WTC11 (cell line): ENCODE data around the gene MED22. TPM values are rescaled to one million over a fixed set of nuclear protein-coding genes. Genes with fewer than 3 reads are reported as not detected.

Experiments
- AR ChIP-seq: fragments of 250-450 bp; sonication (Bioruptor Pico); IDR thresholded peaks from 2 replicates; pipeline ENCODE4 v1.9.0; 2021; ENCODE audit warnings: mild to moderate bottlenecking
- ATF3 ChIP-seq: sonication (generic); formaldehyde crosslinking; conservative IDR thresholded peaks from 2 replicates; pipeline ENCODE4 v1.8.1; 2022; ENCODE audit warnings: mild to moderate bottlenecking, missing genetic modification reagents
- CBFB ChIP-seq: sonication (generic); formaldehyde crosslinking; IDR thresholded peaks from 2 replicates; pipeline ENCODE4 v1.8.1; 2022; ENCODE audit warnings: mild to moderate bottlenecking, low read depth, missing genetic modification reagents
- CDX4 ChIP-seq: fragments of 250-450 bp; sonication (Bioruptor Pico); IDR thresholded peaks from 2 replicates; pipeline ENCODE4 v1.9.0; 2021; ENCODE audit warnings: moderate library complexity, mild to moderate bottlenecking, inconsistent platforms, borderline replicate concordance
- E2F1 ChIP-seq: sonication (generic); formaldehyde crosslinking; IDR thresholded peaks from 2 replicates; pipeline ENCODE4 v1.8.0; 2022; ENCODE audit warnings: mild to moderate bottlenecking, missing genetic modification reagents
- EMX1 ChIP-seq: fragments of 250-450 bp; sonication (Bioruptor Pico); IDR thresholded peaks from 2 replicates; pipeline ENCODE4 v1.8.0; 2021; ENCODE audit warnings: mild to moderate bottlenecking
- ESRRA ChIP-seq: sonication (generic); formaldehyde crosslinking; IDR thresholded peaks from 2 replicates; pipeline ENCODE4 v1.8.1; 2022; ENCODE audit warnings: mild to moderate bottlenecking, missing genetic modification reagents, borderline replicate concordance
- FOXK1 ChIP-seq: sonication (generic); formaldehyde crosslinking; IDR thresholded peaks from 2 replicates; pipeline ENCODE4 v1.8.0; 2022; ENCODE audit warnings: mild to moderate bottlenecking, moderate library complexity, missing genetic modification reagents
- GABPB1 ChIP-seq: sonication (generic); formaldehyde crosslinking; IDR thresholded peaks from 2 replicates; pipeline ENCODE4 v1.8.1; 2023; ENCODE audit warnings: mild to moderate bottlenecking, missing genetic modification reagents
- HMGXB4 ChIP-seq: sonication (generic); formaldehyde crosslinking; IDR thresholded peaks from 2 replicates; pipeline ENCODE4 v1.8.1; 2023; ENCODE audit warnings: mild to moderate bottlenecking, moderate library complexity, missing genetic modification reagents
- IRF2 ChIP-seq: sonication (generic); formaldehyde crosslinking; IDR thresholded peaks from 2 replicates; pipeline ENCODE4 v1.8.0; 2022; ENCODE audit warnings: low read depth, missing genetic modification reagents, borderline replicate concordance
- KAT7 ChIP-seq: sonication (generic); formaldehyde crosslinking; IDR thresholded peaks from 2 replicates; pipeline ENCODE4 v1.8.1; 2023; ENCODE audit warnings: missing genetic modification reagents, mild to moderate bottlenecking, borderline replicate concordance
- MLX ChIP-seq: sonication (generic); formaldehyde crosslinking; IDR thresholded peaks from 2 replicates; pipeline ENCODE4 v1.8.1; 2023; ENCODE audit warnings: mild to moderate bottlenecking, missing genetic modification reagents, moderate library complexity
- NR3C1 ChIP-seq: sonication (generic); formaldehyde crosslinking; conservative IDR thresholded peaks from 2 replicates; pipeline ENCODE4 v1.8.1; 2023; ENCODE audit warnings: low read depth, mild to moderate bottlenecking, missing genetic modification reagents
- STAT6 ChIP-seq: sonication (generic); formaldehyde crosslinking; conservative IDR thresholded peaks from 2 replicates; pipeline ENCODE4 v1.8.1; 2023; ENCODE audit warnings: mild to moderate bottlenecking, low read depth, missing genetic modification reagents, moderate library complexity
- TCF7 ChIP-seq: sonication (generic); formaldehyde crosslinking; IDR thresholded peaks from 2 replicates; pipeline ENCODE4 v1.8.0; 2022; ENCODE audit warnings: mild to moderate bottlenecking, low read depth, missing genetic modification reagents, moderate library complexity
- USF1 ChIP-seq: sonication (generic); formaldehyde crosslinking; IDR thresholded peaks from 2 replicates; pipeline ENCODE4 v1.8.0; 2022; ENCODE audit warnings: mild to moderate bottlenecking, missing genetic modification reagents
- ZBTB43 ChIP-seq: sonication (generic); formaldehyde crosslinking; IDR thresholded peaks from 2 replicates; pipeline ENCODE4 v1.8.1; 2023; ENCODE audit warnings: mild to moderate bottlenecking, missing genetic modification reagents
- ZNF396 ChIP-seq: fragments of 250-450 bp; sonication (Bioruptor Pico); IDR thresholded peaks from 2 replicates; pipeline ENCODE4 v1.8.0; 2021; ENCODE audit warnings: mild to moderate bottlenecking, moderate library complexity, borderline replicate concordance
- ZNF423 ChIP-seq: fragments of 250-450 bp; sonication (Bioruptor Pico); IDR thresholded peaks from 2 replicates; pipeline ENCODE4 v2.1.2; 2022; ENCODE audit warnings: mild to moderate bottlenecking, moderate library complexity
- ZNF512 ChIP-seq: sonication (generic); formaldehyde crosslinking; IDR thresholded peaks from 2 replicates; pipeline ENCODE4 v1.8.1; 2022; ENCODE audit warnings: missing genetic modification reagents, borderline replicate concordance
- total RNA-seq: library from RNA; stranded (reverse); gene quantifications from 3 replicates; pipeline ENCODE4 v1.2.3, GENCODE V29; 2021

MED22 gene
- total RNA-seq, 1 experiment from 2014 or later = 59.5 TPM

GRCh38 chr9:133335924-133336811 is 11.8 kb downstream of the MED22 start, which contains the start of gene SURF6 (continued):
- TF ChIP-seq ZBTB43 (CRISPR knock-in tag) = peak; percentile 98
- TF ChIP-seq IRF2 = no peak
- TF ChIP-seq AR (CRISPR knock-in tag) = no peak
- no peak for TF ChIP-seq E2F1
- TF ChIP-seq TCF7 = peak; percentile 20; the same call in 1 of the 2 replicates
- TF ChIP-seq ZNF396 (CRISPR knock-in tag) = no peak
- no peak for TF ChIP-seq ZNF512 (CRISPR knock-in tag)
- TF ChIP-seq EMX1 = peak; percentile 41; the same call in 1 of the 2 replicates
- TF ChIP-seq MLX (CRISPR knock-in tag) = no peak
- TF ChIP-seq STAT6 (CRISPR knock-in tag) = 0 out of 2 replicates have a peak, but pooled peaks have one; percentile 65
- peak; percentile 89; the same call in 1 of the 2 replicates for TF ChIP-seq KAT7 (CRISPR knock-in tag)
- peak; percentile 97; the same call in 1 of the 2 replicates for TF ChIP-seq CBFB
- peak; percentile 91; the same call in 1 of the 2 replicates for TF ChIP-seq ESRRA (CRISPR knock-in tag)
- peak; percentile 85 for TF ChIP-seq GABPB1 (CRISPR knock-in tag)
- TF ChIP-seq USF1 = peak; percentile 75; the same call in 1 of the 2 replicates
- peak; percentile 90 for TF ChIP-seq HMGXB4 (CRISPR knock-in tag)
- peak; percentile 97 for TF ChIP-seq FOXK1 (CRISPR knock-in tag)
- TF ChIP-seq NR3C1 (CRISPR knock-in tag) = peak; percentile 83; the same call in 1 of the 2 replicates
- TF ChIP-seq ATF3 = no peak
- no peak for TF ChIP-seq CDX4
- peak; percentile 23; the same call in 1 of the 2 replicates for TF ChIP-seq ZNF423 (CRISPR knock-in tag)
